GM12865 (cell line): ENCODE results near the gene KDM2B.

Source experiments
- DNase-seq: peaks from one replicate; pipeline ENCODE4 v3.0.0; 2010; ENCODE audit warnings: low read depth
- H3K4me3 ChIP-seq: 2 replicates; pipeline ENCODE4 v1.5.1; 2011; ENCODE audit warnings: mild to moderate bottlenecking, low read depth, low read length, control low read depth
- TF ChIP-seq, protein P1 (sequence below): IDR thresholded peaks from 2 replicates; pipeline ENCODE4 v1.5.1; 2011; ENCODE audit warnings: low read length, control low read depth, low read depth, inconsistent platforms; ENCODE audit not compliant: insufficient read depth; ENCODE audit errors: missing control alignments

Gene KDM2B

DNA sequence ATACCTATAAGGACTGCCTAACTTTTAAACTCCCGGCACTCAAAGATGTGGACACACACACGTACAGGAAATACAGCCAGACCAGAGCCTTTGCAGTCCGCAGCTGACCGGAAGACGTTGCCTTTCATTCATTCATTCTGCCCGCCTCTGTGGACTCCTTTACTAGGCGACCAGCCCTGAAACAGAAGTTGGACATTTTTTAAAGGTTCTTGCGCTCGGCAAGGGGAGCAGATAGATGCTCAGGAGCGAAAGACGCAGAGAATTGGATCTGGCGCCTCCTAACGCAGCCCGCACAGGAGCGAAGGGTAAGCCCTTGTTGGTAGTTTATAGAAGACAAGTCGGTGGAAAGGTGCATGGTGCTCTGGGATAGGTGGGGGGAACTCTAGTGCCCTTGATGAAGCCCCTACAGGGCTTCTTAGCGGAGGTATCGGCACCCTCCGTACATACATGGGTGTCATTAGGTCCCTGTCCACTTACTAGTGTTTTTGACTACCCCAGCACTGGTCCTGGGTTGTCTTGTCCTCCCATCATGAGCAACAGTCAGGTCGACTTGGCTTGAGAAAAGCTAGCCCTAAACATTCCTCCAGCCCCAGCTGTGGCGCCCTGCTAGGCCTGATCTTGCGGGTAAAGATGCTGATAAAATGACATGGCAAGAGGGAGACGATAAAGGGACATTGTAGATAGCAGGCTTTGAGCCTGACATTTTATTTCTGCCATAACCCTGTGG is at the start of gene KDM2B:
Gene KDM2B, minus strand, starts transcription at position 65 of the 727 bp plus-strand sequence. CDS start 112 bp downstream, outside the sequence.
- H3K4me3 ChIP-seq: peak within 1 kb of the TSS; percentile 63
- DNase-seq: peak; percentile 10
- TF ChIP-seq, protein P1, sequence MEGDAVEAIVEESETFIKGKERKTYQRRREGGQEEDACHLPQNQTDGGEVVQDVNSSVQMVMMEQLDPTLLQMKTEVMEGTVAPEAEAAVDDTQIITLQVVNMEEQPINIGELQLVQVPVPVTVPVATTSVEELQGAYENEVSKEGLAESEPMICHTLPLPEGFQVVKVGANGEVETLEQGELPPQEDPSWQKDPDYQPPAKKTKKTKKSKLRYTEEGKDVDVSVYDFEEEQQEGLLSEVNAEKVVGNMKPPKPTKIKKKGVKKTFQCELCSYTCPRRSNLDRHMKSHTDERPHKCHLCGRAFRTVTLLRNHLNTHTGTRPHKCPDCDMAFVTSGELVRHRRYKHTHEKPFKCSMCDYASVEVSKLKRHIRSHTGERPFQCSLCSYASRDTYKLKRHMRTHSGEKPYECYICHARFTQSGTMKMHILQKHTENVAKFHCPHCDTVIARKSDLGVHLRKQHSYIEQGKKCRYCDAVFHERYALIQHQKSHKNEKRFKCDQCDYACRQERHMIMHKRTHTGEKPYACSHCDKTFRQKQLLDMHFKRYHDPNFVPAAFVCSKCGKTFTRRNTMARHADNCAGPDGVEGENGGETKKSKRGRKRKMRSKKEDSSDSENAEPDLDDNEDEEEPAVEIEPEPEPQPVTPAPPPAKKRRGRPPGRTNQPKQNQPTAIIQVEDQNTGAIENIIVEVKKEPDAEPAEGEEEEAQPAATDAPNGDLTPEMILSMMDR: no peak

DNA sequence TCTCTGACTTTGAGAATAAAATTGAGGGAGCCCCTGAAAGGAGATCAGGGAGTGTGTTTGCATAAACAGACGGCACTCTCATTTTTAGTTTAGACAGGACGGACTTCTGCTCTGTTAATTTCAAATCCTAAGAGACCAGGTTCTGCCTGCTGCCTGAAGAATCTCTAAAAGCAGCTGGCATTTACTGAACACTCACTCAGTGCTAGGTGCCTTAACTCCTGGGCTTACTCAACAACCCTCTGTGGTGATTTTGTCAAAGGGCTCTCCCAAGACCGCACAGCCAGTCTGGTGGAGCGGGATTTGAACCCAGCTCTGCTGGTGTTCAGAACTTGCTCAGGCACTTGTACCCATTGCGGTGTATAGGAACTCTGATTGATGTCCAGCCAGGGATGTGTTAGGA is 47.7 kb upstream of the KDM2B start:
- H3K4me3 ChIP-seq: peak overlapping the region; percentile 69
- DNase-seq: peak; percentile 49
- TF ChIP-seq, protein P1: no peak

DNA sequence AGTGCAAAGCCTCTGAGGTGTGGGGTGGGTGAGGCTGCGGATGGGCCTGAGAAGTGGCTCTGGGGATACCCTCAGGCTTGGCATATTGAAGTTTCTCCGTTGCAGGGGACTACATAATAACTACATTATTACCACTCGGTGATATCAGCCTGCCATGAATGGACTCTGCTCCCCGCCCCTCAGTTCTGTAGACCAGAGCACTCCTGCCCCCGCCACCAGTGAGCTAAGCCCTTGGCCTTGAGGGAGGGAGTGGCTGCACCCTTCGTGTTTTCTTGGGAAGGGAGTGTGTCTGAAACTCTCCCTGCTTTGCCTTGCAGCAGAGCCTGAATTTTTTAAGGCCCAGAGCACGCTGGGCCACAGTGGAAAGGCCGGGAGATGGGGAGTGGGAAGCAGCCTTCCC is 47.2 kb upstream of the KDM2B start:
- peak; percentile 27 for DNase-seq
- H3K4me3 ChIP-seq: peak overlapping the region; percentile 69
- TF ChIP-seq, protein P1: no peak

DNA sequence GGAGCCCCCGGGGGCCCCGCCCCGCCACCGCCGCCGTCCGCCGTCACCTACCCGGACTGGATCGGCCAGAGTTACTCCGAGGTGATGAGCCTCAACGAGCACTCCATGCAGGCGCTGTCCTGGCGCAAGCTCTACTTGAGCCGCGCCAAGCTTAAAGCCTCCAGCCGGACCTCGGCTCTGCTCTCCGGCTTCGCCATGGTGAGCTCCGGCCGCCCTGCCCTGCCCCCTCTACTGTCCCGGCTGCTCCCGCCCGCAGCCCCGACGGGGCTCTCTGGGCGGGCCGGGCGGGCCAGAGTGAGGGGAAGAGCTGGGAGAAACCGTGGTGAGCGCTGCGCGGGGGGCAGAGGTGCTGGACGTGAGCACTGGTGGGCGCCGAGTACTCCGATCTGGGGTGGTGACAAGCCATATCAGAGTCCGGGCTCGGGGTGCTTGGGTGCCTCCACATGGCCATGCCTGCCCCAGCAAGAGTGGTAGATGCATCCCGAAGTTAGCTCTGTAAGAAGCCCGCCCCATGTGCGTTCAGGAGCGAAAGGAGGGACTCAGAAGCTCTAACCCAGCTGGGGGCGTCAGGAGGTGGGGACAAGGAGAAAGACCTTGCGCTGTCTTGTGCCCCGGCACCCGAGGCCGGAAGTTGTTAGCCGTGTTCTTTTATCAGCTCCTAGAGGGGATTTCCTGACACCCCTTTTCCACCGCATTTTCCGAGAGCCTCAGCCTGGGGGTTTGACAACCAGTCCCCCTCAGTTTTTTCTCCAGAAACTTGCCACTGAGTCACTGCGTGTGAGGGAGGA is 46.2 kb upstream of the KDM2B start:
- DNase-seq: peak; percentile 85
- TF ChIP-seq, protein P1: no peak
- H3K4me3 ChIP-seq: peak overlapping the region; percentile 69

DNA sequence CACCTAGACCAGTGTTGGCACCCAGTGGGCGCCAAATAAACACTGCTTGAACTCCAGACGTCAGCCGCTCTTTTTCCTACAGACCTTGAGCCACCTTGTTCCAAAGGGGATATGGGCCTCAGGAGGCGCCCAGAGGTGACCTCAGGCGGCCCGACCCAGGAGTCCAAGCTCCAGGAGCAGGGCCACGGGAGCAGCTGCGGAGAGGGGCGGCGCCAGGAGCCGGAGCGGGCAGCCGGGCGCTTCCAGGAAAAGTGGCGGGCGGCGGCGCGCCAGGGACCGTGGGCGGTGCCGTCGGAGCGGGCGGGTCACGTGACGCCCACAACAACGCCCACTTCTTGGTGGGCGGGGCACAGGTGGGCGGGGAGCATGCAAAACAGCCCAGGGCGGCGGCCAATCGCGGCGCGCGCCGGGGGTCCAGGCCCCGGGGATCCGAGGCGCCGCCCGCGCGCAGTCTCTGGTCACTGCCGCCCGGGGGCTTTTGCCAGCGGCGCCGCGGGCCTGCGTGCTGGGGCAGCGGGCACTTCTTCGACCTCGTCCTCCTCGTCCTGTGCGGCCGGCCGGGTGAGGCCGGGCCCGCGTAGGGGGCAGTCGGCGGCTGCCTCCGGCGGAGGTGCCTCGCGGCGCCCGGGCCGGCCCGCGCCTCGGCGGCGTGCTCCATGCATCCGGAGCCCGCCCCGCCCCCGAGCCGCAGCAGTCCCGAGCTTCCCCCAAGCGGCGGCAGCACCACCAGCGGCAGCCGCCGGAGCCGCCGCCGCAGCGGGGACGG is 45.4 kb upstream of the KDM2B start, which contains the start of gene ORAI1:
Gene ORAI1, plus strand, starts transcription at position 444 of the 766 bp plus-strand sequence.
- TF ChIP-seq, protein P1: no peak
- H3K4me3 ChIP-seq: peak within 1 kb of the TSS; percentile 81
- peak; percentile 97 for DNase-seq

DNA sequence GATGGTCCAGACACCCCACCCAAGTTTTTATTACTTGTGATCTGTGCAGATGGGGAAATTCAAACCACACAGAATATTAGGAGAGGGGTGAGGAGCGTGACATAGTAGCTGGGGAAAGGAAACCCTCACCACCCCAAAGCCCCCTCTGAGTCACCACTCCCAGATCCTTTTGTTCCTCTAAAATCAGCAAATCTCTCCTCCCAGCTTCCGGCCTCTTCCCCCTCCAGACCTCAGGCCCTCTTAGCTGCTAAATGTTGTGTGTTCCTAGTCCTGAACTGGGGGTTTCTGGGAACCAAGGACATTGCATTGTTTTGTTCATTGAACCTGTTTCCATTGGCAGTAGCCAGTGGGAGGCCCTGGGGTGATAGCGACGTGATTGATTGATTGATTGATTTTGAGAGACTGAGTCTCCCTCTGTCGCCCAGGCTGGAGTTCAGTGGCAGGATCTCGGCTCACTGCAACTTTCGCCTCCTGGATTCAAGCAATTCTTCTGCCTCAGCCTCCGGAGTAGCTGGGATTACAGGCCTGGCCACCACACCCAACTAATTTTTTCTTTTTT is 39.6 kb upstream of the KDM2B start:
- no peak for DNase-seq
- TF ChIP-seq, protein P1: no peak
- H3K4me3 ChIP-seq: no peak overlapping the region
